Heart right ventricle (tissue), 16 donors: Measurements from ENCODE around the gene DTNA. TPM values are rescaled to one million over a fixed set of nuclear protein-coding genes. Genes with fewer than 3 reads are reported as not detected.
A peak's percentile ranks its signal among the peaks of the same experiment; 100 is the strongest.

Experiments used
- ATAC-seq, 8 donors: fragments of 200-7000 bp; cut with Tn5 transposase; one replicate each; pipeline ENCODE4 v1.9.1; 2020; ENCODE audit warnings: mild to moderate bottlenecking in 8 of 8, moderate library complexity in 8 of 8, moderate number of reproducible peaks in 1 of 8
- DNase-seq, 2 donors: peaks; one replicate each; pipeline ENCODE4 v3.0.0-alpha.2; 2020
- H3K27ac ChIP-seq, 10 donors: fragments of 200-600 bp; sonication (generic) in 2 of 10; one replicate each; pipeline versions ENCODE4 v1.5.0 to v1.8.0; 2020 to 2022; ENCODE audit warnings: mild to moderate bottlenecking in 3 of 10
- H3K27me3 ChIP-seq, 7 donors: fragments of 200-600 bp; one replicate each; pipeline ENCODE4 v1.8.0; 2021 to 2022; ENCODE audit warnings: mild to moderate bottlenecking in 2 of 7
- H3K36me3 ChIP-seq, 9 donors: fragments of 200-600 bp; sonication (generic) in 1 of 9; one replicate each; pipeline versions ENCODE4 v1.5.0 to v1.8.0; 2020 to 2022; ENCODE audit warnings: mild to moderate bottlenecking in 2 of 9
- H3K4me1 ChIP-seq, 9 donors: fragments of 200-600 bp; sonication (generic) in 1 of 9; one replicate each; pipeline versions ENCODE4 v1.5.0 to v1.8.0; 2020 to 2022; ENCODE audit warnings: mild to moderate bottlenecking in 4 of 9
- H3K4me3 ChIP-seq, 10 donors: fragments of 200-600 bp; sonication (generic) in 2 of 10; one replicate each; pipeline versions ENCODE4 v1.5.0 to v1.8.0; 2020 to 2022; ENCODE audit warnings: mild to moderate bottlenecking in 7 of 10, moderate library complexity in 2 of 10
- H3K9me3 ChIP-seq, 11 donors: fragments of 200-600 bp in 10 of 11; sonication (generic) in 2 of 11; one replicate each; pipeline versions ENCODE4 v1.5.0 to v1.8.0; 2013 to 2022; ENCODE audit warnings: mild to moderate bottlenecking in 2 of 11, control low read depth in 1 of 11, moderate library complexity in 1 of 11
- CTCF ChIP-seq, 9 donors: fragments of 200-600 bp; sonication (generic) in 2 of 9; IDR thresholded peaks; one replicate each; pipeline versions ENCODE4 v1.5.0 to v1.8.0; 2021 to 2022; ENCODE audit warnings: antibody characterized with exemption in 9 of 9, mild to moderate bottlenecking in 5 of 9, moderate library complexity in 1 of 9
- WGBS, 2 donors: extraction: QIAGEN DNeasy Blood & Tissue Kit; methylation state at CpG; one replicate each; pipeline ENCODE4 v1.1.7; 2013; ENCODE audit warnings: inconsistent platforms in 1 of 2; 5-methylcytosine and 5-hydroxymethylcytosine counted together
- intact Hi-C, 10 donors: fragments of 100-400 bp; cut with DNase I; formaldehyde crosslinking; loops; one replicate each; pipeline versions ENCODE4 v1.11.1 to v1.14.2; 2022
- long read RNA-seq, 3 donors: library from polyadenylated mRNA; unstranded; transcript quantifications; one replicate each; pipeline ENCODE4 v2.0.0, GENCODE V29; 2020 to 2021
- polyA plus RNA-seq, 2 donors: library from polyadenylated mRNA; stranded (reverse); fragments of 200-250 nt; gene quantifications; one replicate each; pipeline ENCODE4 v1.2.3, GENCODE V29; 2013
- total RNA-seq, 10 donors: library from RNA; stranded (reverse); fragmentation: NEBNext Ultra II Directional in 3 of 10; extraction: Animal tissue kit (Norgen Biotek cat#: 25700) in 3 of 10; gene quantifications; one replicate each; pipeline versions ENCODE4 v1.2.1 to v1.2.4, GENCODE V29; 2021 to 2023
- donor health status: Arrhythmogenic right ventricular cardiomyopathy.
- donor health status: ischemic (EF 13 %, LVEDD 7.1; RV severe dilation, severe dysfunction).
- donor health status: healthy with polysubstance abuse.
- donor health status: DM: no; HTN: yes; CAD: no.
- donor health status: DM: no; HTN: no; CAD: no.
- donor health status: ischemic (EF 25% LVEDD 6.9; RV normal size, moderate dysfunction).
- donor health status: ischemic (EF 25% LVEDD 5.7; RV mildly dilated, moderate dysfunction).
- donor health status: healthy.
- donor health status: DM: yes; HTN: yes; CAD: no.
- donor health status: Ischemic cardiomyopathy.
- donor health status: ischemic (EF 35%, LVEDD 5.7; RV mildly dilated, moderate dysfunction).
- donor health status: nonischemic (EF 11% LVEDD 7.7; RV severe dilation, severe dysfunction).
- donor health status: DM: yes; HTN: yes; CAD: no.
- donor health status: PGD.
- donor health status: ischemic (EF 29% LVEDD 5.4; RV normal size, mild dysfunction).
- donor health status: nonischemic (EF 23%, LVEDD 6.1; RV moderate dilation, normal function).

Gene DTNA
- total RNA-seq (100 to 1,000 TPM; 161 to 198 (median 186) TPM), polyA plus RNA-seq (10 to 100 TPM; 65.4 to 80.2 TPM)
- long read RNA-seq, donor 1, full-length matches to known transcripts, result 18 of 117 reads
- long read RNA-seq, donor 1, partial matches to known transcripts, result 26 of 117 reads
- long read RNA-seq, donor 1, other reads (novel, unspliced or antisense), result 73 of 117 reads
- long read RNA-seq, donor 2, full-length matches to known transcripts, result 25 of 166 reads
- long read RNA-seq, donor 2, partial matches to known transcripts, result 34 of 166 reads
- long read RNA-seq, donor 2, other reads (novel, unspliced or antisense), result 107 of 166 reads
- long read RNA-seq, donor 3, full-length matches to known transcripts, result 40 of 266 reads
- long read RNA-seq, donor 3, partial matches to known transcripts, result 71 of 266 reads
- long read RNA-seq, donor 3, other reads (novel, unspliced or antisense), result 155 of 266 reads

GRCh38 chr18:34709750-34710441 is at the start of gene DTNA:
TSS of gene DTNA (plus strand) at chr18:34710298. CDS start at chr18:34755977, 45,679 bp downstream.
- DNase-seq (no peak), ATAC-seq (peak in 7 of 8 donors; percentile 55 to 80 (median 63))
- no peak for TF ChIP-seq CTCF (IDR thresholded peaks at IDR 0.05)
- no peaks in the 10 kb centered on the region for H3K27me3 ChIP-seq
- peaks cover 6 to 56% (median 35%) of the 10 kb centered on the region in 9 donors for H3K4me1 ChIP-seq
- H3K36me3 ChIP-seq, result no peaks in the 10 kb centered on the region
- 32 to 36% methylated on average over 1 of the region's 1 CpG for WGBS, 2 donors
- H3K27ac ChIP-seq, result peak within 1 kb of the TSS in 9 of 10 donors; percentile 2 to 81 (median 67)
- peak within 1 kb of the TSS in 8 of 10 donors; percentile 4 to 43 (median 33) for H3K4me3 ChIP-seq
- peaks cover 0 to 3% (median 0%) of the 10 kb centered on the region in 11 donors for H3K9me3 ChIP-seq
- intact Hi-C loops, result loop anchor here in 2 of 10 donors (5.0 to 10.0 kb wide), 3 partner anchors 32 to 75 kb away; no protein-coding TSS in a partner anchor

- H3K4me1 ChIP-seq, result peaks cover 2 to 50% (median 28%) of the 10 kb centered on the region in 9 donors
- no peak for ATAC-seq
- WGBS, 2 donors, result 68 to 69% methylated on average over 2 of the region's 2 CpGs
- no peak for TF ChIP-seq CTCF (IDR thresholded peaks at IDR 0.05)
- intact Hi-C loops, result loop anchor here in 7 of 10 donors (2.0 to 10.0 kb wide), 5 partner anchors 64 to 168 kb away; no protein-coding TSS in a partner anchor
- no peaks in the 10 kb centered on the region for H3K27me3 ChIP-seq
- no peaks in the 10 kb centered on the region for H3K9me3 ChIP-seq
- no peak overlapping the region for H3K4me3 ChIP-seq
- peak overlapping the region; percentile 57 to 92 (median 84) for H3K27ac ChIP-seq
- no peaks in the 10 kb centered on the region for H3K36me3 ChIP-seq
- DNase-seq, result no peak
These were observed 49.5 kb upstream of the DTNA start for GRCh38 chr18:34660572-34660971.

GRCh38 chr18:34661464-34662087 is 48.5 kb upstream of the DTNA start:
- peak in 7 of 8 donors; percentile 41 to 66 (median 55) for ATAC-seq
- H3K36me3 ChIP-seq, result no peaks in the 10 kb centered on the region
- peak; percentile 68 to 82 (median 77) for TF ChIP-seq CTCF (IDR thresholded peaks at IDR 0.05)
- no peaks in the 10 kb centered on the region for H3K9me3 ChIP-seq
- no peaks in the 10 kb centered on the region for H3K27me3 ChIP-seq
- H3K4me1 ChIP-seq, result peaks cover 2 to 49% (median 28%) of the 10 kb centered on the region in 9 donors
- intact Hi-C loops, result loop anchor here in 7 of 10 donors (1.0 to 10.0 kb wide), 6 partner anchors 63 to 169 kb away; no protein-coding TSS in a partner anchor
- peak overlapping the region in 5 of 10 donors; percentile 86 to 92 (median 87) for H3K27ac ChIP-seq
- H3K4me3 ChIP-seq, result no peak overlapping the region
- DNase-seq, result no peak
- 52 to 54% methylated on average over 4 of the region's 4 CpGs for WGBS, 2 donors
